GM19438 (cell line): Measurements from ENCODE around the gene NCOA5.
"Not testable (repeated sequence)": the region's sequence is repeated elsewhere in the genome, so short reads cannot be mapped to it uniquely, and the experiment has no call there.

Experiments
- ATAC-seq: cut with Tn5 transposase; IDR thresholded peaks from one replicate; pipeline ENCODE4 v1.9.1; 2021; ENCODE audit warnings: low read depth; ENCODE audit not compliant: unreplicated experiment

Gene NCOA5

DNA sequence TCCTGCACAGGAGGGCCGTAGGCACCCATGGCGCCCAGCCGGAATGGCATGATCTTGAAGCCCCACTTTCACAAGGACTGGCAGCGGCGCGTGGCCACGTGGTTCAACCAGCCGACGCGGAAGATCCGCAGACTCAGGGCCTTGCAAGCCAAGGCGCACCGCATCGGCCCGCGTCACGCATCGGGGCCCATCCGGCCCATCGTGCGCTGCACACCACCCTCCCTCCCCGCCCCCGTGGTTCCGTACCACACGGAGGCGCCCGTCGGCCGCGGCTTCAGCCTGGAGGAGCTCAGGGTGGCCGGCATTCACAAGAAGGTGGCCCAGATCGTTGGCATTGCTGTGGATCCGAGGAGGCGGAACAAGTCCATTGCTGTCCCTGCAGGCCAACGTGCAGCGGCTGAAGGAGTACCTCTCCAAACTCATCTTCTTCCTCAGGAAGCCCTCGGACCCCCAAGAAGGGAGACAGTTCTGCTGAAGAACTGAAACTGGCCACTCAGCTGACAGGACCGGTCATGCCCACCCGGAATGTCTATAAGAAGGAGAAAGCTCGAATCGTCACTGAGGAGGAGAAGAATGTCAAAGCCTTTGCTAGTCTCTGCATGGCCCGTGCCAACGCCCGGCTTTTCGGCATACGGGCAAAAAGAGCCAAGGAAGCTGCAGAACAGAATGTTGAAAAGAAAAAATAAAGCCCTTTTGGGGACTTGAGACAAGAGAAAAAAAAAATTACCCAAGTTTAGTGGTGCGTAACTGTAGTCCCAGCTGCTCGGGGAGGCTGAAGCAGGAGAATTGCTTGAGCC, 9.9 kb upstream of the NCOA5 start:
- ATAC-seq: no peak

- ATAC-seq: no peak
Measured at GRCh38 chr20:46093531-46093930, 3.8 kb upstream of the NCOA5 start.

DNA sequence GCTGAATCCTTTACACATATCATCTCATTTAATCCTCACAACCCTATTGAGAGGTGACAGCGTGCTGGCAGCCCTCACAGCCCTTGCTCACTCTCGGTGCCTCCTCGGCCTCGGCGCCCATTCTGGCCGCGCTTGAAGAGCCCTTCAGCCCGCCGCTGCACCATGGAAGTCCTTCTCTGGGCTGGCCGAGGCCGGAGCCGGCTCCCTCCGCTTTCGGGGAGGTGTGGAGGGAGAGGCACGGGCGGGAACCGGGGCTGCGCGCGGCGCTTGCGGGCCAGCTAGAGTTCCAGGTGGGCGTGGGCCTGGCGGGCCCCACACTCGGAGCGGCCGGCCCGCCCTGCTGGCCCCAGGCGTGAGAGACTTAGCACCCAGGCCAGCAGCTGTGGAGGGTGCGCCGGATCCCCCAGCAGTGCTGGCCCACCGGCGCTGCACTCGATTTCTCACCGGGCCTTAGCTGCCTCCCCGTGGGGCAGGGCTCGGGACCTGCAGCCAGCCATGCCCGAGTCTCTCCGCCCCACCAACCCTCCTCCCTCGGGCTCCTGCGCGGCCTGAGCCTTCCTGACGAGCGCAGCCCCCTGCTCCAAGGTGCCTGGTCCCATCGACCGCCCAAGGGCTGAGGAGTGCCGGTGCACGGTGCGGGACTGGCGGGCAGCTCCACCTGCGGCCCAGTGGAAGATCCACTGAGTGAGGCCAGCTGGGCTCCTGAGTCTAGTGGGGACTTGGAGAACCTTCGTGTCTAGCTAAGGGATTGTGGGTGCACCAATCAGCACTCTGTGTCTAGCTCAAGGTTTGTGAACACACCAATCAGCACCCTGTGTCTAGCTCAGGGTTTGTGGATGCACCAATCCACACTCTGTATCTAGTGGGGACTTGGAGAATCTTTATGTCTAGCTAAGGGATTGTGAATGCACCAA, 2.1 kb upstream of the NCOA5 start:
- not testable (repeated sequence) for ATAC-seq

- peak; percentile 19 for ATAC-seq
Measured at GRCh38 chr20:46089167-46089416, 670 bp downstream of the NCOA5 start.

DNA sequence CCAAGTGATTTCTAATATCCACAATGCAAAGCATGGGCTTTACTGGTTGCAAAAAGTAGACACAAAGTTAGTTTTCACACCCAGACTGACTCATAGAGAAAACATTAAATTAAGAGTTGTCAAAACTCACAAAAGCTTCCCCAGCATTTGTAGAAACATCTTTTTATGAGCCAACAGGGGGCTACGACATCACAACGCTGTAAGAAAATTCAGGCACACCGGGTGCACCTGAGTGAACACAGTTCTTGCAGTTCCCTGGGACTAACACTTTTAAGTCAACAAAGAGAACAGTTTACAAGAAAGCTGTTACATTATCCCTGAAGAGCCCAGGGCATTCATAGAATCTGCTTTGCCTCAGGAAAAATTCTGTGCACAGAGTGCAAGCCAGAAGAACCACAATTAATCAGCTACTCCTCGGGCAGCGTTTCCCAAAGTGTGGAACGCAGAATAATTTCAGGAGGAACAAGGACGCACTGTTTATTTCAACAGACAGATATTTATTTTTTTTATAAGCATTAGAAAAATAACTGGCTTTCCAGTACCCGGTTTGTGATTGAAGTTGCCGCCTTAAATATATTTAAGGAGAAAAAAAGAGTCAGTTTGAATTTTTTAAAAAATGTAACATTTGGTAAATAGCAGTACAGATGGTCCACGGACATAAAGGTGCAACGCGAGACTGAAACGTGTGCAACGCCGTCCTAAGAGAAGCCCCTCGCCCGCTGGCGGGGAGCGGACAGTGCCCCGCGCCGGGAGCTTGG, 1.2 kb downstream of the NCOA5 start:
- ATAC-seq: no peak

DNA sequence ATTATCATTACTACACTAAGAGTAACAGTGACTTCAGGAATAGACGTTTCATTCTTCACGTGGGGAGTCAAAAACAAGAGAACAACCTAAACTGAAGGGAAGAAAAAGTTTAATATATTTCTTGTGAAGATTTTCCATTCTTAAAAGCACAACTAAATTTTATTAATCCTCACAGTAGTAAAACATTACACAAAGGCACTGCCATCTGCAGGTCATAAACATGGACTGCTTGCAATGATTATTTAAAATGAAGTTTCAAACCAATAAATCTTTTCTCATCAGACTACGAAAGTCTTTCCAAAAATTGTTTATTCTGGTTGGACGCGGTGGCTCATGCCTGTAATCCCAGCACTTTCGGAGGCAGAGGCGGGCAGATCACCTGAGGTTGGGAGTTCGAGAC, 2.6 kb downstream of the NCOA5 start:
- no peak for ATAC-seq

DNA sequence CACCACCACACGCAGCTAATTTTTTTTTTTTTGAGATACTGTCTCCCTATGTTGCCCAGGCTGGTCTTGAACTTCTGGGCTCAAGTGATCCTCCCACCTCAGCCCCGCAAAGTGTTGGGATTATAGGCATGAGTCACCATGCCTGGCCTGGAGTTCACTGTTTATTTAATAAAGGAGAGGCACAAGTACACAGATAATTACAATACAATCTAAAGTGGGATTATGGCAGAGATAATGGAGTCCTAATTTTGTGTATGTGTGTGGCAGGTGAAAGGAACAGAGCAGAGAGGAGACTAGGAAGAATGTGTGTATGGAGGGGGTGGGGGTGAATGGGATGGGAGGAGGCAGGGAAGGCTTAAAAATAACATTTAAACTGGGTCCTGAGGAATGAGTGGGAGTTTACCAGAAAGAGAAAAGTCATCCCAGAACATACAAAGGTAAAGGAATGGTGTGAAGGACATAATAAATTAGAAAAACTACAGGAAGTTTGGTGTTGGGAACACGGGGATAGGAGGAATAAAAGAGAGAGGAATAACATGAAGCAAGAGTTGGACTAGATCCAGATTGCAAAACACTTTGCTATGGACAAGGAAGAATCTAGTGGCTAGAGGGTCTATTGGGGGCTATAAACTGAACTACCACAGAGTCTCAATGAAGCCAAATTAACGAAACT, 4.4 kb downstream of the NCOA5 start:
- no peak for ATAC-seq

DNA sequence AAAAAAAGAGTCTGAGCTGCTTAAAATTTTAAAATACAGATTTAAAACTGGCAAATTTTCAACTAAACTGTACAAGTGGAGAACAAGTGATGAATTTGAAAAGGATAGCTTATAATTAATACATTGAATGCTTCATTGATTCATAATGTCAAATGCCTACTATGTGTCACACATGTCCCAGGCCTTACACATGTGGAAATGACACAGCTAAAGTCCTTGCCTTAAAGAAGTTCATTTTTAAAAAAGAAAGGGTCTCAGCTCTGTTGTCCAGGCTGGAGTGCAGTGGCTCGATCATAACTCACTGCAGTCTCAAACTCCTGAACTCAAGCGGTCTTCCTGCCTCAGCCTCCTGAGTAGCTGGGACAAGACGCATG, 5.0 kb downstream of the NCOA5 start:
- no peak for ATAC-seq

DNA sequence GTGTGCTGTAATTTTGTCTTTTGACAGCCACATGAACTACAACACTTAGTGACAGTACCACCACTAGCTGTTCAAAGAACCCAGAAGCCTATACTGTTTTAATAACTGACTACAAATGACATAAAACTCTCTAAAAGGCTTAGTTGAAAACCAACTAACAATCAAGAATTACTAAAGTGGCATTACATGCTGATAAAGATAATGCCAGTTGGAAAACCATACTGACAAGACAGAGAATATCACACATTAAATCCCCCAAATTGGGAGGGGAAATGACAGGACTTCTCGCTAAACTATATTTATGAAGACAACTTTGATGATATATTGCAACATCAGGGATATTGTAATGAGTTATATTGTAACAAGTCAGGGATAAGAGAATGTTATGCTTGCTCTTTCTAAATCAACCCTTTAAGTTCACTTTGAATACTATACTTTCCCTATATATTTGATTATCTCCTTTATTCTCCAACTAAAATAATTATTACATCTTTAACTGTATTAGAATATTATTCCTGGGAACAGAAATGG, 6.2 kb downstream of the NCOA5 start:
- ATAC-seq: no peak

- no peak for ATAC-seq
Measured at GRCh38 chr20:46083101-46083500, 6.7 kb downstream of the NCOA5 start.

DNA sequence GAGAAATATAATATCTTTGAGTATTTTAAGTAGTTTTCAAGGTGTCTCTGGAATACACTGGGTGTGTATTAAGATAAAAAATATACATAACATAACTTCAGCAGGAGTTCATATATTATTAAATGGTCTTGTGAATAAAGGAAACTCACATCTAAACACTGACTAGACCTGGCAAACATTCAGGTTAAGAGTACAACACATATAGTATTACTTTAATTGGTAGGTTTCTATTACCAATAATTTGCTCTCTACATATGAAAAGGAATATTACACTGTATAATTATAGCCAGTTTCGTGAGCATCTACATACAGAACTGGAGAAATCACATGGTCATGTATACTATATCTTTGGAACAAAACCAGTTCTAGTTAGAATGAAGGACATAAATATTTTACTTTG, 8.7 kb downstream of the NCOA5 start:
- ATAC-seq: no peak

DNA sequence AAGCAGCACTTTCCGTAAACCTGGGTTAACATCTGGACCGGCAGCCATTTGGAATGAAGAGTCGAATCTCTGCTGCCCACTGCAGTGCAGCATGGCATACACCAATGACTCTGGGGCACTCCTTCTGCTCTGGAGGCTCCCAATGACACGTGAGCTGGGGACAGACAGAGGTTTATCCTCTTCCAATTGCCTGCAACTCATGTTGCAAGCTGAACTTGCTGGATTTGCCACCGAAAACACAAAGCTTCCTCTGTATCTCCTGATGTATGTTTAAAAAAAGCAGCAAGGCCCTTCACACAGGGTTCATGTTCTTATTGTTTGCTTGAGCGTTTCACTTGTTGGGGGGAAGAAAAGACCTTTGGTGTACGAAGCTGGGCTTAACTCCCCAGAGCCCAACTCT, 10.8 kb downstream of the NCOA5 start:
- no peak for ATAC-seq

GRCh38 chr20:46077642-46078305, 12.0 kb downstream of the NCOA5 start:
- no peak for ATAC-seq

- ATAC-seq: no peak
Measured at GRCh38 chr20:46076806-46077205, 13.0 kb downstream of the NCOA5 start.

- no peak for ATAC-seq
Measured at GRCh38 chr20:46074006-46074405, 15.8 kb downstream of the NCOA5 start.

GRCh38 chr20:46073443-46073842, 16.3 kb downstream of the NCOA5 start:
- no peak for ATAC-seq

DNA sequence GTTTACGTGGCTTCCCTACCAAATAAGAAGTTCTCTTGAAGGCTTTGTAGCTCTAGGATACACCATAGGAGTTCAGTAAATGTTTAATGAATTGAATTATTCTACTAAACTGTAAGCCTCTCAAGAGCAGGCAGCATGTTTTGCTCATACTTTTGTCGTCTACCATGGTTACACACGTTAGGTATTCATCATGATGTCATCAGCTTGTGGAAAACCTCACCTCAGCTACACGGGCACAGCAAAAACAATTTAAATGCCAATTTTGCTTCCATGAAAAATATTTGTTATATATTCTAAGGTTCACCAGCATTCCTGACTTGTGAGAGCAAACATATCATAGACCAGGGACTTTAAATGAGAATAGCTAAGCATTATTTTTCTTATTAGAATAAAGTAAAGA, 16.7 kb downstream of the NCOA5 start:
- no peak for ATAC-seq

- no peak for ATAC-seq
Measured at GRCh38 chr20:46071573-46071972, 18.2 kb downstream of the NCOA5 start.

- ATAC-seq: no peak
Measured at GRCh38 chr20:46070215-46070900, 19.4 kb downstream of the NCOA5 start.
